Mucosa of descending colon (tissue), 3 donors: Measurements from ENCODE around the gene THSD7B. TPM values are rescaled to one million over a fixed set of nuclear protein-coding genes. Genes with fewer than 3 reads are reported as not detected.

Source experiments
- ATAC-seq: fragments of 200-7000 bp; cut with Tn5 transposase; one replicate; pipeline ENCODE4 v1.9.1; 2020; ENCODE audit warnings: mild to moderate bottlenecking, moderate library complexity
- DNase-seq, 3 donors: peaks; one replicate each; pipeline ENCODE4 v3.0.0-alpha.2; 2020
- H3K36me3 ChIP-seq: fragments of 200-600 bp; one replicate; pipeline ENCODE4 v1.8.0; 2021; ENCODE audit warnings: low read depth, mild to moderate bottlenecking
- H3K4me1 ChIP-seq: fragments of 200-600 bp; one replicate; pipeline ENCODE4 v1.8.0; 2021; ENCODE audit warnings: low read depth, mild to moderate bottlenecking
- H3K4me3 ChIP-seq: fragments of 200-600 bp; one replicate; pipeline ENCODE4 v1.8.0; 2021; ENCODE audit warnings: mild to moderate bottlenecking
- H3K9me3 ChIP-seq: fragments of 200-600 bp; one replicate; pipeline ENCODE4 v1.8.0; 2021; ENCODE audit warnings: mild to moderate bottlenecking
- CTCF ChIP-seq: fragments of 200-600 bp; IDR thresholded peaks from one replicate; pipeline ENCODE4 v1.8.0; 2022; ENCODE audit warnings: antibody characterized with exemption, mild to moderate bottlenecking
- intact Hi-C, 2 donors: fragments of 100-400 bp; cut with DNase I in 1 of 2; cut with micrococcal nuclease in 1 of 2; formaldehyde crosslinking; loops; one replicate each; pipeline versions ENCODE4 v1.11.0 to v1.11.1; 2022; cut with DNase I, micrococcal nuclease
- total RNA-seq, 3 donors: library from RNA; stranded (reverse); fragmentation: NEBNext Ultra II Directional in 2 of 3; extraction: Animal tissue kit (Norgen Biotek cat#: 25700) in 2 of 3; gene quantifications; one replicate each; pipeline versions ENCODE4 v1.2.1 to v1.2.4, GENCODE V29; 2021 to 2023
- donor health status: DM: no; HTN: no; CAD: no; lungs with moderate emphysema.
- donor health status: DM: no; HTN: no; CAD: no.
- donor health status: DM: no; HTN: yes; CAD: no.

THSD7B gene
- total RNA-seq, 3 donors from 2014 or later, result 0.85 TPM; not detected in 2

GRCh38 chr2:137672989-137673552, 907.7 kb downstream of the THSD7B start:
- no peak for DNase-seq
- intact Hi-C loops, result no loop called here
- H3K9me3 ChIP-seq, result no peaks in the 10 kb centered on the region
- no peak for TF ChIP-seq CTCF
- H3K36me3 ChIP-seq, result no peaks in the 10 kb centered on the region
- no peak overlapping the region for H3K4me3 ChIP-seq
- ATAC-seq, result no peak
- H3K4me1 ChIP-seq, result no peaks in the 10 kb centered on the region

- no peak for TF ChIP-seq CTCF
- H3K36me3 ChIP-seq, result no peaks in the 10 kb centered on the region
- no peak for ATAC-seq
- H3K4me1 ChIP-seq, result no peaks in the 10 kb centered on the region
- no peak overlapping the region for H3K4me3 ChIP-seq
- intact Hi-C loops, result no loop called here
- H3K9me3 ChIP-seq, result no peaks in the 10 kb centered on the region
- no peak for DNase-seq
Measured at GRCh38 chr2:137674991-137675390, 909.6 kb downstream of the THSD7B start.

GRCh38 chr2:137675584-137676327, 910.4 kb downstream of the THSD7B start:
- Histone ChIP-seq H3K4me1 (no peaks in the 10 kb centered on the region), H3K9me3 (no peaks in the 10 kb centered on the region), H3K36me3 (no peaks in the 10 kb centered on the region), H3K4me3 (no peak overlapping the region)
- DNase-seq (no peak), ATAC-seq (peak; percentile 33)
- TF ChIP-seq CTCF, result no peak
- intact Hi-C loops, result no loop called here

GRCh38 chr2:137676346-137676745, 911.0 kb downstream of the THSD7B start:
- no peak for TF ChIP-seq CTCF
- ATAC-seq, result no peak
- Histone ChIP-seq H3K36me3 (no peaks in the 10 kb centered on the region), H3K4me1 (no peaks in the 10 kb centered on the region), H3K9me3 (no peaks in the 10 kb centered on the region), H3K4me3 (no peak overlapping the region)
- DNase-seq, result no peak
- intact Hi-C loops, result no loop called here

GRCh38 chr2:137677466-137677865, 912.1 kb downstream of the THSD7B start:
- TF ChIP-seq CTCF, result no peak
- DNase-seq (no peak), ATAC-seq (no peak)
- Histone ChIP-seq H3K36me3 (no peaks in the 10 kb centered on the region), H3K9me3 (no peaks in the 10 kb centered on the region), H3K4me3 (no peak overlapping the region), H3K4me1 (no peaks in the 10 kb centered on the region)
- intact Hi-C loops, result no loop called here
